A549 (cell line): ENCODE data around the gene ISCU. TPM values are rescaled to one million over a fixed set of nuclear protein-coding genes. Genes with fewer than 3 reads are reported as not detected.

Experiments
- ATAC-seq, 2 experiments: fragments of 200-7000 bp in 1 of 2; fragments of >200 bp in 1 of 2; cut with Nextera tagmentation in 1 of 2; cut with Tn5 transposase in 1 of 2; 3 replicates each; pipeline versions ENCODE4 v1.8.0 to v1.9.1; 2018 to 2020; ENCODE audit warnings: mild to moderate bottlenecking in 1 of 2, moderate library complexity in 1 of 2
- CTCF ChIA-PET: fragments of 300-600 bp; sonication (Branson Sonifier 250); formaldehyde crosslinking; extraction: SDS; loops from one replicate; lab custom pipeline; 2021; ENCODE audit warnings: antibody characterized with exemption, inconsistent platforms; lab: Yijun Ruan, JAX
- POLR2A ChIA-PET: fragments of 350-600 bp; formaldehyde crosslinking; extraction: SDS; loops from one replicate; lab custom pipeline; 2021; ENCODE audit warnings: antibody characterized with exemption, inconsistent platforms; lab: Yijun Ruan, JAX
- DNase-seq, 2 experiments: peaks; one replicate each; pipeline versions ENCODE4 v3.0.0 to v3.0.0-alpha.2; 2011 to 2016; ENCODE audit warnings: low read depth in 1 of 2, low spot score in 1 of 2
- FAIRE-seq: peaks from 2 replicates; lab custom pipeline; 2011; peaks lifted over from hg19 to GRCh38; lab: Jason Lieb, UNC
- H3K27ac ChIP-seq, 2 experiments: fragments of >200 bp; sonication (Bioruptor Twin); formaldehyde crosslinking; 3 replicates each; pipeline ENCODE4 v1.5.1; 2016 to 2017
- H3K4me1 ChIP-seq: fragments of >200 bp; sonication (Bioruptor Twin); formaldehyde crosslinking; 3 replicates; pipeline ENCODE4 v1.6.1; 2016
- H3K4me2 ChIP-seq: fragments of >200 bp; sonication (Bioruptor Twin); formaldehyde crosslinking; 3 replicates; pipeline ENCODE4 v1.6.1; 2016
- H3K4me3 ChIP-seq: fragments of >200 bp; sonication (Bioruptor Twin); formaldehyde crosslinking; 3 replicates; pipeline ENCODE4 v1.5.1; 2016
- H3K9me3 ChIP-seq: fragments of >200 bp; sonication (Bioruptor Twin); formaldehyde crosslinking; 3 replicates; pipeline ENCODE4 v1.6.1; 2016
- BHLHE40 ChIP-seq: IDR thresholded peaks from 2 replicates; pipeline ENCODE4 v1.6.1; 2012; ENCODE audit warnings: low read depth, low read length, inconsistent platforms
- CBX8 ChIP-seq: fragments of 200-600 bp; sonication (generic); IDR thresholded peaks from 2 replicates; pipeline ENCODE4 v1.6.1; 2016
- CHD2 ChIP-seq: fragments of 150-350 bp; IDR thresholded peaks from 2 replicates; pipeline ENCODE4 v1.6.1; 2014; ENCODE audit warnings: low read length; ENCODE audit not compliant: partially characterized antibody
- EP300 ChIP-seq, 2 experiments: fragments of >200 bp; sonication (Bioruptor Twin); formaldehyde crosslinking; IDR thresholded peaks; 2 replicates in 1 of 2; 3 replicates in 1 of 2; pipeline ENCODE4 v1.6.1; 2016 to 2017
- ESRRA ChIP-seq: fragments of 150-350 bp; IDR thresholded peaks from 2 replicates; pipeline ENCODE4 v1.6.1; 2014; ENCODE audit warnings: mild to moderate bottlenecking, low read length, borderline replicate concordance
- FOXS1 ChIP-seq: fragments of 250-450 bp; sonication (Bioruptor Pico); IDR thresholded peaks from 2 replicates; pipeline ENCODE4 v1.5.0; 2020; ENCODE audit warnings: mild to moderate bottlenecking, moderate library complexity
- HEYL ChIP-seq: fragments of 250-450 bp; sonication (Bioruptor Pico); IDR thresholded peaks from 2 replicates; pipeline ENCODE4 v1.8.0; 2021; ENCODE audit warnings: mild to moderate bottlenecking, moderate library complexity
- HOXA7 ChIP-seq: fragments of 250-450 bp; sonication (Bioruptor Pico); IDR thresholded peaks from 2 replicates; pipeline ENCODE4 v1.5.0; 2020; ENCODE audit warnings: mild to moderate bottlenecking, moderate library complexity
- HOXB13 ChIP-seq: fragments of 250-450 bp; sonication (Bioruptor Pico); IDR thresholded peaks from 2 replicates; pipeline ENCODE4 v1.5.0; 2020; ENCODE audit warnings: low read depth, mild to moderate bottlenecking, moderate library complexity
- HOXB5 ChIP-seq: fragments of 250-450 bp; sonication (Bioruptor Pico); IDR thresholded peaks from 2 replicates; pipeline ENCODE4 v1.5.0; 2020; ENCODE audit warnings: mild to moderate bottlenecking, moderate library complexity
- JUN ChIP-seq, 2 experiments: fragments of >200 bp; sonication (Bioruptor Twin); formaldehyde crosslinking; IDR thresholded peaks; 2 replicates in 1 of 2; 3 replicates in 1 of 2; pipeline ENCODE4 v1.6.1; 2016 to 2017
- MYC ChIP-seq: IDR thresholded peaks from 2 replicates; pipeline ENCODE4 v1.6.1; 2012; ENCODE audit warnings: mild to moderate bottlenecking, inconsistent platforms, low read length, improper control_type of control experiment, borderline replicate concordance
- NFE2L2 ChIP-seq: fragments of 150-350 bp; conservative IDR thresholded peaks from 2 replicates; pipeline ENCODE4 v1.6.1; 2014; ENCODE audit warnings: low read length
- NPAS2 ChIP-seq: fragments of 250-450 bp; sonication (Bioruptor Pico); IDR thresholded peaks from 2 replicates; pipeline ENCODE4 v1.8.0; 2022; ENCODE audit warnings: mild to moderate bottlenecking, moderate library complexity, borderline replicate concordance
- NR3C1 ChIP-seq: fragments of >200 bp; sonication (Bioruptor Twin); formaldehyde crosslinking; IDR thresholded peaks from 3 replicates; pipeline ENCODE4 v1.6.1; 2017
- RARB ChIP-seq: fragments of 250-450 bp; sonication (Bioruptor Pico); IDR thresholded peaks from 2 replicates; pipeline ENCODE4 v1.8.0; 2021; ENCODE audit warnings: mild to moderate bottlenecking, moderate library complexity
- RFX5 ChIP-seq: fragments of 450-650 bp; IDR thresholded peaks from 2 replicates; pipeline ENCODE4 v1.7.1; 2014; ENCODE audit warnings: antibody characterized with exemption, mild to moderate bottlenecking, moderate library complexity
- RNF2 ChIP-seq: fragments of 200-600 bp; sonication (generic); IDR thresholded peaks from 2 replicates; pipeline ENCODE4 v1.6.1; 2016; ENCODE audit warnings: low read depth, mild to moderate bottlenecking, antibody characterized with exemption, moderate library complexity, borderline replicate concordance
- SREBF2 ChIP-seq: fragments of 450-650 bp; IDR thresholded peaks from 2 replicates; pipeline ENCODE4 v1.6.1; 2014; ENCODE audit warnings: mild to moderate bottlenecking, moderate library complexity
- TP53 ChIP-seq: fragments of 250-450 bp; sonication (Bioruptor Pico); IDR thresholded peaks from 2 replicates; pipeline ENCODE4 v1.5.0; 2021; ENCODE audit warnings: mild to moderate bottlenecking, moderate library complexity
- WGBS: methylation state at CpG from one replicate; pipeline ENCODE4 v1.1.6; 2017; ENCODE audit errors: missing lambda C conversion rate; 5-methylcytosine and 5-hydroxymethylcytosine counted together
- polyA plus RNA-seq, 4 experiments: library from polyadenylated mRNA; depleted of rRNA in 3 of 4; stranded (reverse); fragments of >200 nt; fragmentation: RNase III in 1 of 4; extraction: RNeasy Plus Mini Kit Qiagen cat#74134 plus additional on column Dnase treatment in 1 of 4; gene quantifications; 2 replicates in 3 of 4; 3 replicates in 1 of 4; pipeline ENCODE4 v1.2.3, GENCODE V29; 2011 to 2017
- TF ChIP-seq, protein P1 (sequence below): IDR thresholded peaks from 2 replicates; pipeline ENCODE4 v1.6.1; 2012; ENCODE audit warnings: low read depth, borderline replicate concordance
- TF ChIP-seq, protein P2 (sequence below): fragments of >200 bp; sonication (Bioruptor Twin); formaldehyde crosslinking; IDR thresholded peaks from 2 replicates; pipeline ENCODE4 v1.6.1; 2016
- TF ChIP-seq, protein P3 (sequence below): fragments of 450-650 bp; IDR thresholded peaks from 2 replicates; pipeline ENCODE4 v1.6.1; 2014; ENCODE audit warnings: antibody characterized with exemption

The ISCU gene
- polyA plus RNA-seq, 2 of the 4 experiments (the other 2 are of a cell fraction): 97.5 to 174 TPM

DNA sequence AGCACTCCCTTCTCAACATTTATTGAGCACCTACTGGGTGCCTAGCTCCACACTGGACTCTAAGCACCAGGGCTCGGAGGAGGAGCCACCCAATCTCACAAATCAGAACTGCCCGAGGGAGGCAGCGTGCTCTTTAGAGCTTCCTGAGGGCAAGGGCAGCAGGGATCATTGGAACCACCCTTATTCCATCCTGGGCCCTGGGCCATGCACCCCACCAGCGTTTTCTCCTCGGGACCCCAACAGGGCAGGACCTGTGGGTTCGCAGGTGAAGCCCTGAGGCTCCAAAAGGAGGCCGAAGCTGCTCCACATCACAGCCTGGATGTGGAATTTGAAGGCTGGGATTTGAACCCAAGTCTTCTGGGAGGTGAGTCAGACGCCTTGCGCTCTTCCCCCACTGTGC, 20.1 kb downstream of the ISCU start:
- no peak for ATAC-seq
- WGBS: 46% methylated on average over 9 of the region's 9 CpGs
- POLR2A ChIA-PET: no interaction called here

DNA sequence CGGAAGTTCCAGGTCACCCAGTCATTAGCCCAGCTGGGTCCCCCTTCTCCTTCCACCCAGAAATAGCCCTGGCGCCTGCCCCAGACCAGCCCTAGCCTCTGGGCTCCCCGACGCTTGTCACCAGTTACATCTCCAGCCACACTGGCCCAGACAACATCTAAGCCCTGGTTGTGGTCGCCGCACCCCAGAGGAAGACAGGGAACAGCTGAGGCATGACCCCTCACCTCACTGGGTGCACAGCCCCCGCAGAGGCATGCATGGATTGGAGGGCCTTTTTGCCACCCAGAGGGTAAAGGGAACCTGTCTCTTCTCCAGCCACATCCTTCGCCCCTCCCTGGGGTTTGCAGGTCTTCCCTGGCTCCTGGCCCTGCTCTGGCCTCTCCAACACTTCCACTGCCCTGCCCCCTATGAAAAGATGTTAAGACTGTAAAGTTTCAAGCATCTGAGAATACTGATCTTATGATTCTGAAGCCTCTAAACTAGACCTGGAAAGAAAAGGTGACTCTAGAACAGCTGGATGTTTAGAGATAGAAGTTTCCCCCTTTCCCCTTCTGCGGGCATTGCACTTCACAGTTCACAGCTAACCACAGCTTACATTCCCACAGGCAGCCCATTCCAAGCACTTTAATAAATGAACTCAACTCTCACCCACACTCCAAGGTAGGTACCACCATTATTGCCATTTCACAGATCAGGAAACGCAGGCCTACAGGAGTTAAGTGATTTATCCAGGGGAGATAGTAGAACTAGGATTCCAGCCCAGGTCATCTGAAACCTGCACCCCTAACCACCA, 20.8 kb downstream of the ISCU start:
- WGBS: 74% methylated on average over 10 of the region's 10 CpGs
- FAIRE-seq (no peak), DNase-seq (no peak), ATAC-seq (peak; percentile 11 to 17; a peak in 1 of 6 replicates)
- H3K27ac ChIP-seq: no peak overlapping the region
- ChIA-PET CTCF (interaction anchor here (1.4 to 3.4 kb wide), 5 partner anchors 12 to 221 kb away, joined by 3 to 17 read pairs (median 4); no protein-coding TSS in a partner anchor), POLR2A (no interaction called here)
- no peak overlapping the region for H3K4me3 ChIP-seq
- H3K4me2 ChIP-seq: no peak overlapping the region
- TF ChIP-seq JUN (IDR thresholded peaks at IDR 0.05) (no peak), HOXB5 (no peak), RFX5 (no peak), BHLHE40 (no peak), CBX8 (no peak), HEYL (CRISPR knock-in tag) (no peak), NFE2L2 (no peak)
- TF ChIP-seq, protein P1, sequence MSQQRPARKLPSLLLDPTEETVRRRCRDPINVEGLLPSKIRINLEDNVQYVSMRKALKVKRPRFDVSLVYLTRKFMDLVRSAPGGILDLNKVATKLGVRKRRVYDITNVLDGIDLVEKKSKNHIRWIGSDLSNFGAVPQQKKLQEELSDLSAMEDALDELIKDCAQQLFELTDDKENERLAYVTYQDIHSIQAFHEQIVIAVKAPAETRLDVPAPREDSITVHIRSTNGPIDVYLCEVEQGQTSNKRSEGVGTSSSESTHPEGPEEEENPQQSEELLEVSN: no peak
- TF ChIP-seq, protein P2, sequence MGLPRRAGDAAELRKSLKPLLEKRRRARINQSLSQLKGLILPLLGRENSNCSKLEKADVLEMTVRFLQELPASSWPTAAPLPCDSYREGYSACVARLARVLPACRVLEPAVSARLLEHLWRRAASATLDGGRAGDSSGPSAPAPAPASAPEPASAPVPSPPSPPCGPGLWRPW: no peak
- no peaks in the 10 kb centered on the region for H3K4me1 ChIP-seq
- H3K9me3 ChIP-seq: no peaks in the 10 kb centered on the region

More for the DNA sequence above, 20.1 kb downstream of the ISCU start:
- TF ChIP-seq RNF2 (no peak), TP53 (no peak)
- Histone ChIP-seq H3K4me1 (no peaks in the 10 kb centered on the region), H3K4me3 (no peak overlapping the region), H3K4me2 (no peak overlapping the region), H3K9me3 (no peaks in the 10 kb centered on the region), H3K27ac (no peak overlapping the region)
- FAIRE-seq (no peak), DNase-seq (no peak)
- CTCF ChIA-PET: interaction anchor here (1.4 to 3.4 kb wide), 4 partner anchors 12 to 222 kb away, joined by 4 to 17 read pairs (median 8); no protein-coding TSS in a partner anchor

DNA sequence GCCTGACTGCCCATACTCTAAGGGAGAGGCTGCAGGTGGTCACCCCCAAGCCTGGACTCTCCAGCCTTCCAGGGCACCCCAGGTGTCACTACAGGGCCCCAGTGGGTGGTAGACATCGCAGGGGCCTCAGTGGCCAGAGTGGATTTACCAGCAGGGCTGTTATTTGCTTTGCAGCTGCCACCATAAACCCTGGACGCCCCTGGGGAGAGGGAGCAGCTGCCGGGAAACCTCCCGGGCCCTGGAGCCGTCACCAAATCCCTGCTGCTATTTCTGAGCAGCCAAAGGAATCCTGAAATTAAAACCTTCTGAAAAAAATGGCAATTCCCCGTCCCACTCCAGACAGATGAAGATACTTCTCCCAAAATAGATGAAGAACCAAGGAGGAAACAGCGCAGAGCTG, 21.6 kb downstream of the ISCU start:
- DNase-seq (no peak), ATAC-seq (peak in 1 of 2 experiments; percentile 13; a peak in 3 of 6 replicates), FAIRE-seq (no peak)
- WGBS: 50% methylated on average over 6 of the region's 7 CpGs
- Histone ChIP-seq H3K27ac (no peak overlapping the region), H3K4me1 (no peaks in the 10 kb centered on the region), H3K9me3 (no peaks in the 10 kb centered on the region), H3K4me2 (no peak overlapping the region), H3K4me3 (no peak overlapping the region)
- ChIA-PET POLR2A (no interaction called here), CTCF (interaction anchor here (1.1 to 3.4 kb wide), 4 partner anchors 13 to 33 kb away, joined by 3 to 17 read pairs (median 8); no protein-coding TSS in a partner anchor)
- no peak for TF ChIP-seq CHD2
- TF ChIP-seq NR3C1: no peak
- TF ChIP-seq, protein P3, sequence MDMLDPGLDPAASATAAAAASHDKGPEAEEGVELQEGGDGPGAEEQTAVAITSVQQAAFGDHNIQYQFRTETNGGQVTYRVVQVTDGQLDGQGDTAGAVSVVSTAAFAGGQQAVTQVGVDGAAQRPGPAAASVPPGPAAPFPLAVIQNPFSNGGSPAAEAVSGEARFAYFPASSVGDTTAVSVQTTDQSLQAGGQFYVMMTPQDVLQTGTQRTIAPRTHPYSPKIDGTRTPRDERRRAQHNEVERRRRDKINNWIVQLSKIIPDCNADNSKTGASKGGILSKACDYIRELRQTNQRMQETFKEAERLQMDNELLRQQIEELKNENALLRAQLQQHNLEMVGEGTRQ: no peak
- TF ChIP-seq, protein P2: no peak
- no peak for TF ChIP-seq RARB (CRISPR knock-in tag)
- TF ChIP-seq NFE2L2: no peak
- TF ChIP-seq MYC: no peak
- no peak for TF ChIP-seq HOXB13 (CRISPR knock-in tag)
- no peak for TF ChIP-seq SREBF2
- no peak for TF ChIP-seq ESRRA
- no peak for TF ChIP-seq RFX5
- TF ChIP-seq NPAS2 (CRISPR knock-in tag): no peak
- no peak for TF ChIP-seq EP300 (IDR thresholded peaks at IDR 0.05)
- TF ChIP-seq HOXA7 (CRISPR knock-in tag): no peak
- TF ChIP-seq, protein P1: no peak
- TF ChIP-seq FOXS1: no peak
